Measurements from ENCODE around the gene FAM184A. TPM values are rescaled to one million over a fixed set of nuclear protein-coding genes. Genes with fewer than 3 reads are reported as not detected.

Gene FAM184A
- total RNA-seq, 2 experiments from 2014 or later, result not detected

- no peaks in the 10 kb centered on the region for H3K79me2 ChIP-seq (ENCODE audit: insufficient read depth, low read depth, low read length)
- no peaks in the 10 kb centered on the region for H3K4me1 ChIP-seq (ENCODE audit: insufficient read depth, low read length, poor library complexity, severe bottlenecking)
- intact Hi-C loops (cut with micrococcal nuclease; ENCODE audit: unreplicated experiment), result no loop called here
- CTCF ChIA-PET (ENCODE audit: unreplicated experiment), result no interaction called here
- H3K27ac ChIP-seq (ENCODE audit: low read depth, low read length, poor library complexity, severe bottlenecking), result no peak overlapping the region
- H3K36me3 ChIP-seq (ENCODE audit: insufficient read depth, low read length), result no peaks in the 10 kb centered on the region
- no peak overlapping the region for H3K4me2 ChIP-seq (ENCODE audit: low read length)
- H4K20me1 ChIP-seq (ENCODE audit: insufficient read depth, low read length), result no peaks in the 10 kb centered on the region
- no peaks in the 10 kb centered on the region for H3K9me2 ChIP-seq (ENCODE audit: insufficient read depth, low read length)
- no peak for TF ChIP-seq EZH2phosphoT487 (IDR thresholded peaks at IDR 0.05; ENCODE audit: borderline replicate concordance, low read depth, low read length)
- TF ChIP-seq CTCF (conservative IDR thresholded peaks at IDR 0.05; ENCODE audit: low read length), result no peak
- no peak overlapping the region for H3K4me3 ChIP-seq (ENCODE audit: low read depth, low read length, poor library complexity, severe bottlenecking)
- POLR2A ChIA-PET, result no interaction called here
- no peak for DNase-seq (ENCODE audit: low spot score)
- H2AFZ ChIP-seq (ENCODE audit: low read length), result no peak overlapping the region
- H3K9me3 ChIP-seq (ENCODE audit: low read length), result no peaks in the 10 kb centered on the region
- no TSS peak for BruUV-seq (replicated peaks)
Measured at GRCh38 chr6:119090256-119090655, 11.8 kb upstream of the FAM184A start.

GRCh38 chr6:119084784-119085183, 6.3 kb upstream of the FAM184A start:
- Histone ChIP-seq H3K4me2 (ENCODE audit: low read length) (no peak overlapping the region), H3K79me2 (ENCODE audit: insufficient read depth, low read depth, low read length) (no peaks in the 10 kb centered on the region), H4K20me1 (ENCODE audit: insufficient read depth, low read length) (no peaks in the 10 kb centered on the region), H3K36me3 (ENCODE audit: insufficient read depth, low read length) (no peaks in the 10 kb centered on the region), H3K4me3 (ENCODE audit: low read depth, low read length, poor library complexity, severe bottlenecking) (no peak overlapping the region), H3K9me2 (ENCODE audit: insufficient read depth, low read length) (no peaks in the 10 kb centered on the region), H3K27ac (ENCODE audit: low read depth, low read length, poor library complexity, severe bottlenecking) (no peak overlapping the region), H2AFZ (ENCODE audit: low read length) (no peak overlapping the region), H3K9me3 (ENCODE audit: low read length) (peaks cover 10% of the 10 kb centered on the region; the same call in 1 of the 2 replicates), H3K4me1 (ENCODE audit: insufficient read depth, low read length, poor library complexity, severe bottlenecking) (no peaks in the 10 kb centered on the region)
- DNase-seq (ENCODE audit: low spot score), result no peak
- POLR2A ChIA-PET, result interaction anchor here (0.5 kb wide), 1 partner anchor 31 kb away, joined by 3 read pairs; no protein-coding TSS in a partner anchor
- no peak for TF ChIP-seq EZH2phosphoT487 (IDR thresholded peaks at IDR 0.05; ENCODE audit: borderline replicate concordance, low read depth, low read length)
- no peak for TF ChIP-seq CTCF (conservative IDR thresholded peaks at IDR 0.05; ENCODE audit: low read length)
- CTCF ChIA-PET (ENCODE audit: unreplicated experiment), result no interaction called here
- BruUV-seq (replicated peaks), result no TSS peak
- intact Hi-C loops (cut with micrococcal nuclease; ENCODE audit: unreplicated experiment), result no loop called here

- Histone ChIP-seq H3K27ac (ENCODE audit: low read depth, low read length, poor library complexity, severe bottlenecking) (no peak overlapping the region), H3K79me2 (ENCODE audit: insufficient read depth, low read depth, low read length) (no peaks in the 10 kb centered on the region), H2AFZ (ENCODE audit: low read length) (no peak overlapping the region), H3K36me3 (ENCODE audit: insufficient read depth, low read length) (no peaks in the 10 kb centered on the region), H3K4me3 (ENCODE audit: low read depth, low read length, poor library complexity, severe bottlenecking) (no peak overlapping the region), H3K9me3 (ENCODE audit: low read length) (peaks cover 10% of the 10 kb centered on the region; the same call in 1 of the 2 replicates), H3K4me1 (ENCODE audit: insufficient read depth, low read length, poor library complexity, severe bottlenecking) (no peaks in the 10 kb centered on the region), H3K9me2 (ENCODE audit: insufficient read depth, low read length) (no peaks in the 10 kb centered on the region), H4K20me1 (ENCODE audit: insufficient read depth, low read length) (no peaks in the 10 kb centered on the region), H3K4me2 (ENCODE audit: low read length) (no peak overlapping the region)
- no TSS peak for BruUV-seq (replicated peaks)
- ChIA-PET POLR2A (no interaction called here), CTCF (ENCODE audit: unreplicated experiment) (no interaction called here)
- intact Hi-C loops (cut with micrococcal nuclease; ENCODE audit: unreplicated experiment), result no loop called here
- no peak for DNase-seq (ENCODE audit: low spot score)
- TF ChIP-seq EZH2phosphoT487 (IDR thresholded peaks at IDR 0.05; ENCODE audit: borderline replicate concordance, low read depth, low read length), result no peak
- no peak for TF ChIP-seq CTCF (conservative IDR thresholded peaks at IDR 0.05; ENCODE audit: low read length)
Measured at GRCh38 chr6:119083007-119083406, 4.5 kb upstream of the FAM184A start.

Data from OCI-LY7 (cell line).